SK-N-SH treated with all-trans-retinoic acid at 6 μM for 48 hours (cell line): ENCODE data around the gene CD55.

Experiments used
- ATAC-seq: fragments of 200-7000 bp; cut with Tn5 transposase; 3 replicates; pipeline ENCODE4 v1.9.1; 2020; ENCODE audit warnings: mild to moderate bottlenecking, moderate library complexity
- ARNTL ChIP-seq: fragments of 450-650 bp; formaldehyde crosslinking; IDR thresholded peaks from 2 replicates; pipeline ENCODE4 v1.5.0; 2020; ENCODE audit warnings: low read depth, mild to moderate bottlenecking, moderate library complexity, borderline replicate concordance
- BACH2 ChIP-seq: fragments of 250-450 bp; sonication (Bioruptor Pico); IDR thresholded peaks from 2 replicates; pipeline ENCODE4 v1.9.0; 2021; ENCODE audit warnings: mild to moderate bottlenecking, borderline replicate concordance
- CSDC2 ChIP-seq: fragments of 250-450 bp; sonication (Bioruptor Pico); IDR thresholded peaks from 2 replicates; pipeline ENCODE4 v1.5.0; 2020; ENCODE audit warnings: mild to moderate bottlenecking, moderate library complexity
- GLIS3 ChIP-seq: fragments of 250-450 bp; sonication (Bioruptor Pico); IDR thresholded peaks from 2 replicates; pipeline ENCODE4 v1.5.0; 2020; ENCODE audit warnings: mild to moderate bottlenecking, moderate library complexity
- ISL1 ChIP-seq: fragments of 250-450 bp; sonication (Bioruptor Pico); IDR thresholded peaks from 2 replicates; pipeline ENCODE4 v2.1.2; 2022; ENCODE audit warnings: mild to moderate bottlenecking, moderate library complexity
- OSR1 ChIP-seq: fragments of 250-450 bp; sonication (Bioruptor Pico); IDR thresholded peaks from 2 replicates; pipeline ENCODE4 v1.8.0; 2022; ENCODE audit warnings: moderate library complexity, mild to moderate bottlenecking, inconsistent platforms
- PPARA ChIP-seq: fragments of 250-450 bp; sonication (Bioruptor Pico); IDR thresholded peaks from 2 replicates; pipeline ENCODE4 v1.5.0; 2020; ENCODE audit warnings: mild to moderate bottlenecking, borderline replicate concordance
- RARB ChIP-seq: fragments of 250-450 bp; sonication (Bioruptor Pico); IDR thresholded peaks from 2 replicates; pipeline ENCODE4 v1.8.0; 2021; ENCODE audit warnings: mild to moderate bottlenecking, moderate library complexity
- SNAI2 ChIP-seq: fragments of 250-450 bp; sonication (Bioruptor Pico); IDR thresholded peaks from 2 replicates; pipeline ENCODE4 v1.5.0; 2020; ENCODE audit warnings: mild to moderate bottlenecking, moderate library complexity
- TCF4 ChIP-seq: fragments of 250-450 bp; sonication (Bioruptor Pico); IDR thresholded peaks from 2 replicates; pipeline ENCODE4 v1.8.0; 2021; ENCODE audit warnings: mild to moderate bottlenecking, moderate library complexity, borderline replicate concordance
- TOX ChIP-seq: fragments of 250-450 bp; sonication (Bioruptor Pico); IDR thresholded peaks from 2 replicates; pipeline ENCODE4 v1.8.0; 2021; ENCODE audit warnings: mild to moderate bottlenecking, moderate library complexity, borderline replicate concordance
- ZC3H10 ChIP-seq: fragments of 250-450 bp; sonication (Bioruptor Pico); IDR thresholded peaks from 2 replicates; pipeline ENCODE4 v1.5.1; 2021; ENCODE audit warnings: mild to moderate bottlenecking, moderate library complexity
- ZFP3 ChIP-seq: fragments of 250-450 bp; sonication (Bioruptor Pico); IDR thresholded peaks from 2 replicates; pipeline ENCODE4 v1.5.0; 2020; ENCODE audit warnings: mild to moderate bottlenecking, moderate library complexity
- ZFP30 ChIP-seq: fragments of 450-650 bp; formaldehyde crosslinking; IDR thresholded peaks from 2 replicates; pipeline ENCODE4 v1.5.0; 2022; ENCODE audit warnings: mild to moderate bottlenecking, moderate library complexity
- ZNF565 ChIP-seq: fragments of 450-650 bp; formaldehyde crosslinking; conservative IDR thresholded peaks from 2 replicates; pipeline ENCODE4 v1.5.0; 2020; ENCODE audit warnings: low read depth, mild to moderate bottlenecking, moderate library complexity
- ZNF70 ChIP-seq: fragments of 450-650 bp; formaldehyde crosslinking; IDR thresholded peaks from 2 replicates; pipeline ENCODE4 v1.5.0; 2020; ENCODE audit warnings: mild to moderate bottlenecking, moderate library complexity
- ZNF8 ChIP-seq: fragments of 450-650 bp; formaldehyde crosslinking; IDR thresholded peaks from 2 replicates; pipeline ENCODE4 v1.5.0; 2020; ENCODE audit warnings: mild to moderate bottlenecking, moderate library complexity
- TF ChIP-seq, protein P1 (sequence below): fragments of 250-450 bp; sonication (Bioruptor Pico); IDR thresholded peaks from 2 replicates; pipeline ENCODE4 v1.5.1; 2021; ENCODE audit warnings: mild to moderate bottlenecking, moderate library complexity
- TF ChIP-seq, protein P2 (sequence below): fragments of 250-450 bp; sonication (Bioruptor Pico); IDR thresholded peaks from 2 replicates; pipeline ENCODE4 v1.5.0; 2020; ENCODE audit warnings: mild to moderate bottlenecking, moderate library complexity
- TF ChIP-seq, protein P3 (sequence below): fragments of 250-450 bp; sonication (Bioruptor Pico); IDR thresholded peaks from 2 replicates; pipeline ENCODE4 v1.8.0; 2021; ENCODE audit warnings: low read depth, mild to moderate bottlenecking, moderate library complexity, borderline replicate concordance

Gene CD55

DNA sequence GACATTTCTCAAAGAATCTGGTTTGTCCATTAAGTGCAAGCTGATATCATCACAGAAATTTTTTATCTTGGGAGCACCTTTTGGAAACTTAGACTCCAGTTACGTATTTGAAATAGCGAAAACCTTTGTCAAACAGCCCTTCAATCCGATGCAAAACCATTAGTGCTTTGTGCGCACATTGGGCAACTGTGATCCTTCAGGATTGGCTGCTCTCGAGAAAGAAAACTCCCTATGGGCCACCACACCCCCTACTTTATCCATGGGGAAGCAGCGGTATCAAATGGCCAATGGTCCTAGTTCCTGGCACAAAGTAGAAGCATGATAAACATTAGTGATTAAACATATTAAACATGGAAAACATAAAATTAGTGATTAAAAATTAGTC, 16.0 kb upstream of the CD55 start (continued):
- TF ChIP-seq, protein P1, sequence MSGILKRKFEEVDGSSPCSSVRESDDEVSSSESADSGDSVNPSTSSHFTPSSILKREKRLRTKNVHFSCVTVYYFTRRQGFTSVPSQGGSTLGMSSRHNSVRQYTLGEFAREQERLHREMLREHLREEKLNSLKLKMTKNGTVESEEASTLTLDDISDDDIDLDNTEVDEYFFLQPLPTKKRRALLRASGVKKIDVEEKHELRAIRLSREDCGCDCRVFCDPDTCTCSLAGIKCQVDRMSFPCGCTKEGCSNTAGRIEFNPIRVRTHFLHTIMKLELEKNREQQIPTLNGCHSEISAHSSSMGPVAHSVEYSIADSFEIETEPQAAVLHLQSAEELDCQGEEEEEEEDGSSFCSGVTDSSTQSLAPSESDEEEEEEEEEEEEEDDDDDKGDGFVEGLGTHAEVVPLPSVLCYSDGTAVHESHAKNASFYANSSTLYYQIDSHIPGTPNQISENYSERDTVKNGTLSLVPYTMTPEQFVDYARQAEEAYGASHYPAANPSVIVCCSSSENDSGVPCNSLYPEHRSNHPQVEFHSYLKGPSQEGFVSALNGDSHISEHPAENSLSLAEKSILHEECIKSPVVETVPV: no peak
- TF ChIP-seq OSR1 (CRISPR knock-in tag): no peak
- TF ChIP-seq, all 23 proteins: peak for 0

DNA sequence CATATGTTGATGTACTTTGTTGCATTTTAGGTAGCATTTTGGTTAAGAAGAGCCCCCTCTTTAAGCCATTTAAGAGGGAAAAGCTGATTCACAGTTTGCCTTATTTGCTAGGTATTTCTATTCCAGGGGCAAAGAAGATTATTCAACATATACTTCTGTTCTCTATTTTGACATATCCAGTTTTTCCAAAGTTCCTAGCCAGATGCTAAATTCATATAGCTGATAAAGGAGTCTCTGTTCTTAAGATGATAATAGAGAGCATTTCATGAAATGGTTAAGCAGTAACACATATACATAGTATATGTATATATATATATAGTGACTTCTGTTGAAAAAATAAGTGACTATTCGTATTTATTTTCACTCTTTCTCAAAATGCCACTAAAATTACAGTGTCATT, 15.5 kb upstream of the CD55 start:
- no peak for TF ChIP-seq SNAI2 (CRISPR knock-in tag)
- TF ChIP-seq ZNF8 (CRISPR knock-in tag): no peak
- TF ChIP-seq, protein P2, sequence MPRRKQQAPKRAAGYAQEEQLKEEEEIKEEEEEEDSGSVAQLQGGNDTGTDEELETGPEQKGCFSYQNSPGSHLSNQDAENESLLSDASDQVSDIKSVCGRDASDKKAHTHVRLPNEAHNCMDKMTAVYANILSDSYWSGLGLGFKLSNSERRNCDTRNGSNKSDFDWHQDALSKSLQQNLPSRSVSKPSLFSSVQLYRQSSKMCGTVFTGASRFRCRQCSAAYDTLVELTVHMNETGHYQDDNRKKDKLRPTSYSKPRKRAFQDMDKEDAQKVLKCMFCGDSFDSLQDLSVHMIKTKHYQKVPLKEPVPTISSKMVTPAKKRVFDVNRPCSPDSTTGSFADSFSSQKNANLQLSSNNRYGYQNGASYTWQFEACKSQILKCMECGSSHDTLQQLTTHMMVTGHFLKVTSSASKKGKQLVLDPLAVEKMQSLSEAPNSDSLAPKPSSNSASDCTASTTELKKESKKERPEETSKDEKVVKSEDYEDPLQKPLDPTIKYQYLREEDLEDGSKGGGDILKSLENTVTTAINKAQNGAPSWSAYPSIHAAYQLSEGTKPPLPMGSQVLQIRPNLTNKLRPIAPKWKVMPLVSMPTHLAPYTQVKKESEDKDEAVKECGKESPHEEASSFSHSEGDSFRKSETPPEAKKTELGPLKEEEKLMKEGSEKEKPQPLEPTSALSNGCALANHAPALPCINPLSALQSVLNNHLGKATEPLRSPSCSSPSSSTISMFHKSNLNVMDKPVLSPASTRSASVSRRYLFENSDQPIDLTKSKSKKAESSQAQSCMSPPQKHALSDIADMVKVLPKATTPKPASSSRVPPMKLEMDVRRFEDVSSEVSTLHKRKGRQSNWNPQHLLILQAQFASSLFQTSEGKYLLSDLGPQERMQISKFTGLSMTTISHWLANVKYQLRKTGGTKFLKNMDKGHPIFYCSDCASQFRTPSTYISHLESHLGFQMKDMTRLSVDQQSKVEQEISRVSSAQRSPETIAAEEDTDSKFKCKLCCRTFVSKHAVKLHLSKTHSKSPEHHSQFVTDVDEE (CRISPR knock-in tag): no peak
- no peak for TF ChIP-seq ZFP3 (CRISPR knock-in tag)
- TF ChIP-seq RARB (CRISPR knock-in tag): no peak
- TF ChIP-seq, protein P1: no peak
- TF ChIP-seq CSDC2 (CRISPR knock-in tag): no peak
- TF ChIP-seq TCF4 (CRISPR knock-in tag): no peak
- TF ChIP-seq ARNTL (CRISPR knock-in tag): no peak
- TF ChIP-seq PPARA (CRISPR knock-in tag): no peak
- no peak for TF ChIP-seq ISL1 (CRISPR knock-in tag)
- no peak for TF ChIP-seq BACH2 (CRISPR knock-in tag)
- TF ChIP-seq ZFP30 (CRISPR knock-in tag): no peak
- no peak for TF ChIP-seq OSR1 (CRISPR knock-in tag)
- no peak for TF ChIP-seq TOX
- no peak for ATAC-seq

DNA sequence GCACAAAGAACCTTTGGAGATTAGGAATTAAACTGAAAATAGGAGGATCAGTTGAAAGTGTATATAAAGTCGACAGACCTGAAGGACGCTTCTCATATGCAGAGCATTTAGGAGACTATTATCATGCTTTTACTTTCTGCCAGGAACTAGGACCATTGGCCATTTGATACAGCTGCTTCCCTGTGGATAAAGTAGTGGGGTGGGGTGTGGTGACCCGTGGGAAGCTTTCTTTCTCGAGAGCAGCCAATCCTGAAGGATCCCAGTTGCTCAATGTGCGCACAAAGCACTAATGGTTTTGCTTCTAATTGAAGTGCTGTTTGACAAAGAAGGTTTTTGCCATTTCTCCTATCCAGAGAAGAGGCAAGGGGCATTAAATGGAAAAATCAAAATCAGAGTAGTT, 14.9 kb upstream of the CD55 start:
- no peak for ATAC-seq
- TF ChIP-seq, protein P1: no peak
- no peak for TF ChIP-seq TOX
- no peak for TF ChIP-seq ZC3H10 (CRISPR knock-in tag)

DNA sequence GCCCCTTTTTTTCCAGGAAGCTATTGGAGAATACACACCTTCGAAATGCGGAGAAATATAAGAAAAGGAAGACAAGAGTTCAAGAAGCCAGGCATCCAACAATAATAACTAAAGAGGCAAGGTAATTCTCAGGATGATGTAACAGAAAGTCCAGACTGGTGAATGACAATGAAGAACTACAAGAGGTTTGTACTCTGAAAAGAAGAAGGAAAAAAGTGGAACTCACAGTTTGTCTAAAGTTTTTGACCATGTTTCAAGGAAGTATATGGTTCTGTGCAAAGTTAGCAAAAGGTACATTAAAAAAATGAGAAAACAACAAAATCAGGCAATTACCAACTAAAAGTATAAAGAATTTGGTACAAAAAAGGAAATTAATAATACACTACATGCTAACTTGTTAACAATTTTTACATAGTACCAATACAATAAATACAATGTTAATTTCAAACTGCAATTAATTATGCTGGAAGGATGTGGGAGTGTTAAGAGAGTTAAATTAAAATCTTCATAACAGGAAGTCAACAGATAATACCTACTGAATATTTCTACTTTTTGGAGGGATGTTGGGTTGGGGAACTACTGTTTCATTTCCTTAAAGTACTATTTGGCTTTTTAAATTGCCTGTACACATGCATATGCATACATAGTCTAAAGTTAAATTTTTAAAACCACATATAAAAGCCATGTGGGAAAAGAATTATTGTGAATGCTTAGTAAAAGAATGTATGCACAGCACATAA, 12.9 kb upstream of the CD55 start:
- no peak for TF ChIP-seq RARB (CRISPR knock-in tag)
- TF ChIP-seq, protein P2 (CRISPR knock-in tag): no peak
- TF ChIP-seq ZFP3 (CRISPR knock-in tag): no peak
- no peak for TF ChIP-seq ZC3H10 (CRISPR knock-in tag)
- no peak for TF ChIP-seq OSR1 (CRISPR knock-in tag)
- TF ChIP-seq SNAI2 (CRISPR knock-in tag): no peak
- TF ChIP-seq, protein P1: no peak
- TF ChIP-seq, protein P3, sequence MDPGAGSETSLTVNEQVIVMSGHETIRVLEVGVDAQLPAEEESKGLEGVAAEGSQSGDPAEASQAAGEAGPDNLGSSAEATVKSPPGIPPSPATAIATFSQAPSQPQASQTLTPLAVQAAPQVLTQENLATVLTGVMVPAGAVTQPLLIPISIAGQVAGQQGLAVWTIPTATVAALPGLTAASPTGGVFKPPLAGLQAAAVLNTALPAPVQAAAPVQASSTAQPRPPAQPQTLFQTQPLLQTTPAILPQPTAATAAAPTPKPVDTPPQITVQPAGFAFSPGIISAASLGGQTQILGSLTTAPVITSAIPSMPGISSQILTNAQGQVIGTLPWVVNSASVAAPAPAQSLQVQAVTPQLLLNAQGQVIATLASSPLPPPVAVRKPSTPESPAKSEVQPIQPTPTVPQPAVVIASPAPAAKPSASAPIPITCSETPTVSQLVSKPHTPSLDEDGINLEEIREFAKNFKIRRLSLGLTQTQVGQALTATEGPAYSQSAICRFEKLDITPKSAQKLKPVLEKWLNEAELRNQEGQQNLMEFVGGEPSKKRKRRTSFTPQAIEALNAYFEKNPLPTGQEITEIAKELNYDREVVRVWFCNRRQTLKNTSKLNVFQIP (CRISPR knock-in tag): no peak
- no peak for TF ChIP-seq ZNF565 (CRISPR knock-in tag)
- no peak for TF ChIP-seq GLIS3 (CRISPR knock-in tag)
- TF ChIP-seq TCF4 (CRISPR knock-in tag): no peak
- no peak for TF ChIP-seq BACH2 (CRISPR knock-in tag)
- no peak for TF ChIP-seq ISL1 (CRISPR knock-in tag)
- TF ChIP-seq ZNF8 (CRISPR knock-in tag): no peak
- no peak for TF ChIP-seq ZNF70 (CRISPR knock-in tag)
- no peak for TF ChIP-seq ZFP30 (CRISPR knock-in tag)
- ATAC-seq: no peak
